ENCODE data around the gene GRIA1.
"Not testable (repeated sequence)": the region's sequence is repeated elsewhere in the genome, so short reads cannot be mapped to it uniquely, and the experiment has no call there.

GRIA1 gene

DNA sequence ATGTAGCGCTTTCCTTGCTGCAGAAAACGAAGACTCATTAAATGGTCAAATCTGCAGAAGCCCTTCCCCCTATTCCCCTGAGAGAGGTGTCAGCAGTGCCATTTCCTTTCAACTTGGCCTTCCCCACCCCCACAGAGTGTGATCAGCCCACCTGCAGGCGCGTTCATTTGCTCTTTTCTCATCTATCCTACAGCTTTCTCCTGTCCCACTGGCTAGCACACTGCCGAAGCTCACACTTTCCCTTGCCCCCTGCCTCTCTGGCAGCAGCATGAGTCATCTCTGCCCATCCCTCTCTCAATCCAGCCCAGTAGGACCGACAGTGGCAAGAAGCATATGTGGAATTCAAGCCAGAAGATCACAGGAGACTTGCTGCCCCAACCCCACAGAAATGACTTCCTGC is 334.4 kb downstream of the GRIA1 start:
- Histone ChIP-seq H3K9me3 (ENCODE audit: control insufficient read depth, insufficient read depth, low read length) (no peaks in the 10 kb centered on the region), H3K9ac (ENCODE audit: low read depth, low read length) (no peak overlapping the region), H3K4me1 (ENCODE audit: control insufficient read depth, insufficient read depth, low read length) (peaks cover 19% of the 10 kb centered on the region), H3K27ac (ENCODE audit: low read depth, low read length) (peak overlapping the region; percentile 44), H3K27me3 (ENCODE audit: control insufficient read depth, insufficient read depth, low read length) (no peaks in the 10 kb centered on the region), H3K36me3 (ENCODE audit: control insufficient read depth, insufficient read depth, low read length) (no peaks in the 10 kb centered on the region), H3K4me3 (ENCODE audit: low read depth, low read length) (no peak overlapping the region)

DNA sequence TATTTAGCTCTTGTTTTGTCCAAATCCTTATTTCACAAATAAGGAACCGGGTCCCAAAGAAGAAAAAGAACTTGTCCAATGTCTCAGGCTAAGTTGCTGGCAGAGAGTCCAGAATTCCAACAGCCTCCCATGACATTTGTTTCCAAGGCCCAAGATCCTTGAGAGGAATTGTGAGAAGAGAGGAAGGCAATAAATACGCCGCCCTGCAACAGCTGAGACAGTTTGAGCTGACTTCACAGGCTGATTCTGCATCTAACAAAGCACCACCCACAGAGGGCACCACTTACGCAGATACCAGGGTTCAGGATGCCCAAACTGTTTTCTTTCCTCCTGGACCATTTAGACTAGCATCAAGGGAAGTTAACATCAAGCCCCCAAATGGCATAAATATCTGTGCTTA is 336.9 kb downstream of the GRIA1 start:
- Histone ChIP-seq H3K27ac (ENCODE audit: low read depth, low read length) (no peak overlapping the region), H3K36me3 (ENCODE audit: control insufficient read depth, insufficient read depth, low read length) (no peaks in the 10 kb centered on the region), H3K4me1 (ENCODE audit: control insufficient read depth, insufficient read depth, low read length) (peaks cover 19% of the 10 kb centered on the region), H3K9me3 (ENCODE audit: control insufficient read depth, insufficient read depth, low read length) (no peaks in the 10 kb centered on the region), H3K27me3 (ENCODE audit: control insufficient read depth, insufficient read depth, low read length) (no peaks in the 10 kb centered on the region), H3K9ac (ENCODE audit: low read depth, low read length) (no peak overlapping the region), H3K4me3 (ENCODE audit: low read depth, low read length) (no peak overlapping the region)

DNA sequence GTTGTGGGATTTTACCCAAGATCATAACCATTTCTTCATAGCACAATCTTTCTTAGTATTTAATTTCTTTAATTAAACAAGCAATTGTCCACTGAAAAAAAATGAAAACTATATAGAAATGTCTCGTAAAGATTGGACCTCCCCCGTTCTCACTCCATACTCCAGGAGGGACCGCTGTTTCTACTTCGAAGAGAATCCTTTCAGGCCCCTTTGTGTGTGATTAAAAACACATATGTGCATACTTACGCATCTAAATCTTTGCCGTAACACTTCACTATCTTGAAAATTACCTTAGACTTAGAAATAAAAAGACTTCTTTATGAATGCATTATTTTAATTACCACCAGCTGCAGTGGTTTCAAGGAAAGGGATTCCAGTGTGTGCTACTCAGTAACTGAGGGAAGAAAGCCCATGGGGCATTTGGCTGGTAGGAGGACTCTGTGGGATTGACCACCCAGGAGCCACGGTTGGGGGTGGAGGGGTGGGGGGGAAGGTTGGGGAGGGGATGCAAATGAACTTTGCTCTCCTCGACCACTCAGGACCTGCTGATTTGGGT is 339.1 kb downstream of the GRIA1 start:
- no peaks in the 10 kb centered on the region for H3K36me3 ChIP-seq (ENCODE audit: control insufficient read depth, insufficient read depth, low read length)
- no peak overlapping the region for H3K27ac ChIP-seq (ENCODE audit: low read depth, low read length)
- no peaks in the 10 kb centered on the region for H3K9me3 ChIP-seq (ENCODE audit: control insufficient read depth, insufficient read depth, low read length)
- no peaks in the 10 kb centered on the region for H3K27me3 ChIP-seq (ENCODE audit: control insufficient read depth, insufficient read depth, low read length)
- H3K4me1 ChIP-seq (ENCODE audit: control insufficient read depth, insufficient read depth, low read length), result peaks cover 15% of the 10 kb centered on the region
- H3K9ac ChIP-seq (ENCODE audit: low read depth, low read length), result no peak overlapping the region
- no peak overlapping the region for H3K4me3 ChIP-seq (ENCODE audit: low read depth, low read length)

DNA sequence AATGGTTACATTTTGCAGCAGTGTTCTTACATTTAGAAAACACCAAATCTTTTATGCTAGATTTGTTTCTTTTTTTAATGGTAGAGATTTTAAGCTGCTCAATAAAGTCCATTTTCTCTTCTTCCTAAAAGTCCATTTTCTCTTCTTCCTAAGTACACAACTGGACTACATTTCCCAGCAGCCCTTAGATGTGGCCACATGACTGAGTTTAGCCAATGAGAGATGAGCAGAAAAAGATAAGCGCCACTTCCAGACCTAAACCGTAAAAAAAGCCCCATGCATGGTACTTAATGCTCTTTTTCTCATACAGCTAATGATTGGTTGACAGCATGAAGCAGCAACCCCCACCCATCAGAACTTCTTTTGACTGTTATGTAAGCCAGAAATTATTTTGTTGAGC is 341.5 kb downstream of the GRIA1 start:
- H3K36me3 ChIP-seq (ENCODE audit: control insufficient read depth, insufficient read depth, low read length), result no peaks in the 10 kb centered on the region

DNA sequence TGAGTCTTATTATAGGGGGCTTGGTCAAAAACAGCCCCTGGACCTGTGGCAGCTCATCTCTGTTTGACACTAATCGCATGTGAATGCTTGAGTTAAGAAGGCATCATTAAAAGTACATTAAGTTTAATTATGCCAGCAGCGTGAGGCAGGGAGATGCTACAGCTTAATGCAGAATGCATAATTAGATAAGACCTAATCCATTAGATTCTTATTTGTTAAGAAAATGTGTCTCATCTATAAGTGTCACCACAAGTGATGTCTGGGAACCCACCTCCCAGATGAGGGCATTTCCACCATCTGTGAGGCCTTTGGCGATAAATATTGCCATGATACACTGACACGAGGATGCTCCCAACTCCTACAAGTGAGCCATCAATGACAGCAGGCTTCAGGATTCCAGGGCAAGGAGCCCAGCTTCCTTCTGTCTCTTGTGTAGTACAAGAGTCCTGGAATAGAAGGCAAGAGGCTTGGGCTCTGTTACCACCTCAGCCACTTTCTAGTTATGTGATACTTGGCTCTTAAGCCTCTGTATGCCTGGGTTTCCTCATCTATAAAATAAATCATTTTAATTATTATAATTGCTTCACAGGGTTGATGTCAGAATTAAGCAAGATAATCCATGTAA is 345.5 kb downstream of the GRIA1 start:
- H3K4me1 ChIP-seq (ENCODE audit: control insufficient read depth, insufficient read depth, low read length), result no peaks in the 10 kb centered on the region
- H3K27me3 ChIP-seq (ENCODE audit: control insufficient read depth, insufficient read depth, low read length), result no peaks in the 10 kb centered on the region
- no peaks in the 10 kb centered on the region for H3K36me3 ChIP-seq (ENCODE audit: control insufficient read depth, insufficient read depth, low read length)
- H3K9ac ChIP-seq (ENCODE audit: low read depth, low read length), result no peak overlapping the region
- no peak overlapping the region for H3K27ac ChIP-seq (ENCODE audit: low read depth, low read length)
- H3K9me3 ChIP-seq (ENCODE audit: control insufficient read depth, insufficient read depth, low read length), result no peaks in the 10 kb centered on the region
- H3K4me3 ChIP-seq (ENCODE audit: low read depth, low read length), result no peak overlapping the region

More for the DNA sequence above, 341.5 kb downstream of the GRIA1 start:
- Histone ChIP-seq H3K4me3 (ENCODE audit: low read depth, low read length) (no peak overlapping the region), H3K4me1 (ENCODE audit: control insufficient read depth, insufficient read depth, low read length) (peaks cover 7% of the 10 kb centered on the region; the same call in 1 of the 2 replicates), H3K27me3 (ENCODE audit: control insufficient read depth, insufficient read depth, low read length) (no peaks in the 10 kb centered on the region), H3K9me3 (ENCODE audit: control insufficient read depth, insufficient read depth, low read length) (no peaks in the 10 kb centered on the region), H3K9ac (ENCODE audit: low read depth, low read length) (no peak overlapping the region), H3K27ac (ENCODE audit: low read depth, low read length) (no peak overlapping the region)

GRCh38 chr5:153849303-153850113 is 359.0 kb downstream of the GRIA1 start:
- not testable (repeated sequence) for H3K9me3 ChIP-seq (ENCODE audit: control insufficient read depth, insufficient read depth, low read length); H3K27ac ChIP-seq (ENCODE audit: low read depth, low read length); H3K36me3 ChIP-seq (ENCODE audit: control insufficient read depth, insufficient read depth, low read length); H3K9ac ChIP-seq (ENCODE audit: low read depth, low read length); H3K4me1 ChIP-seq (ENCODE audit: control insufficient read depth, insufficient read depth, low read length); H3K27me3 ChIP-seq (ENCODE audit: control insufficient read depth, insufficient read depth, low read length); H3K4me3 ChIP-seq (ENCODE audit: low read depth, low read length)

DNA sequence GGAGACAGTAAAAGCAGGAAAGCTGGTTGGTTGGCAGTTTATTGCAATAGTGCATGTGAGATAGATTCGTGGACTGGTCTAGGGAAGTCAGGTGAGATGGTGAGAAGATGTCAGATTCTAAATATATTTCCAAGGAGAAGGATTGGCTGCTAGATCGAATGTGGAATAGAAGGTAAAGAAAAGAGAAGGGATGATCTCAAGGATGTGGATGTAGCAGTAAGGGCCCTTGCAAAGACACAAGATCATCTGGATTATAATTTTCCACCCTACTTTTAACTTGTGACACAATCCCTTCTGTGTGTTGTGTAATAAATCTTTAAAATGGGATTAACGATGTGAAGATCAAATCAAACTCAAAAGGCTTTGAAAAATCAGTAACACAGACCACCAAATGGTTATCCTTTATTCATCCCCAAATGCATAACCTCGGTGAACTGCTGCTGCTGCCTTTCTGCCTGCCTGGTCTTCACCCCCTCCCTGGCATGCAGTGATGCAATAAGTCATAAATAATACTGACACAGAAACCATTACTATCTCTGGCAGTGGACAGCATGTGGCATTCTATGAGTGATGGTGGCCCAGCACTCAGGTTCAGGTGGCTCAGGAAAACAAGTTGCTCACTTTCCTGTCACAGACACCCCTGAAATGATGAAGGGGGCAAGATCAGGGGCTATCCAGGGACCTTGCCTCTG is 369.9 kb downstream of the GRIA1 start:
- Histone ChIP-seq H3K27ac (ENCODE audit: low read depth, low read length) (no peak overlapping the region), H3K9ac (ENCODE audit: low read depth, low read length) (no peak overlapping the region), H3K4me3 (ENCODE audit: low read depth, low read length) (no peak overlapping the region), H3K36me3 (ENCODE audit: control insufficient read depth, insufficient read depth, low read length) (no peaks in the 10 kb centered on the region), H3K27me3 (ENCODE audit: control insufficient read depth, insufficient read depth, low read length) (no peaks in the 10 kb centered on the region), H3K9me3 (ENCODE audit: control insufficient read depth, insufficient read depth, low read length) (no peaks in the 10 kb centered on the region), H3K4me1 (ENCODE audit: control insufficient read depth, insufficient read depth, low read length) (no peaks in the 10 kb centered on the region)

- H3K9ac ChIP-seq (ENCODE audit: low read depth, low read length); H3K4me1 ChIP-seq (ENCODE audit: control insufficient read depth, insufficient read depth, low read length); H3K27ac ChIP-seq (ENCODE audit: low read depth, low read length); H3K9me3 ChIP-seq (ENCODE audit: control insufficient read depth, insufficient read depth, low read length); H3K27me3 ChIP-seq (ENCODE audit: control insufficient read depth, insufficient read depth, low read length); H3K4me3 ChIP-seq (ENCODE audit: low read depth, low read length); H3K36me3 ChIP-seq (ENCODE audit: control insufficient read depth, insufficient read depth, low read length): not testable (repeated sequence)
Measured at GRCh38 chr5:153862906-153863305, 372.4 kb downstream of the GRIA1 start.

Measured in HUES48 (cell line).